Measurements from ENCODE around the gene PYGM.

PYGM gene

DNA sequence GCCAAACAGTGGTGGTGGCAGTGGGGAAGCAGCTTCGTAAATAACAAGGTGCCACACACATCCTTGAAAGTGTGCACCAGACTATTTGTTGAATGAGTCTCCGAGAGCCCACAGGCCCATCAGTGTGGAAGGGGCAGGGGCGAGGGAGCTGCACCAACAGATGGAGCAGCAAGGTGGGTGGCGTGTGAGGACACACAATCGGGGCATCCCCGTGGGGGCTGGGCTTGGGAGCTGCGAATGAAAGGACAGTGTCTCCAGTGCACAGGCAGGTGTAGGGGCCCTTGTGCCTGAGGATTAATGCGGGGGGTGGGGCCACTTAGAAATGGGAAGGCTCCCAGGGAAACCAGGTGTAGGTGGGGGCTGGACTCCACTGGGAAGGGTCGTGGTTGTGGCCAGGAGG is 39.6 kb downstream of the PYGM start:
- no peak overlapping the region for H3K27ac ChIP-seq
- no peak for TF ChIP-seq ZFX (IDR thresholded peaks at IDR 0.05; ENCODE audit: borderline replicate concordance)
- TF ChIP-seq, protein P1, sequence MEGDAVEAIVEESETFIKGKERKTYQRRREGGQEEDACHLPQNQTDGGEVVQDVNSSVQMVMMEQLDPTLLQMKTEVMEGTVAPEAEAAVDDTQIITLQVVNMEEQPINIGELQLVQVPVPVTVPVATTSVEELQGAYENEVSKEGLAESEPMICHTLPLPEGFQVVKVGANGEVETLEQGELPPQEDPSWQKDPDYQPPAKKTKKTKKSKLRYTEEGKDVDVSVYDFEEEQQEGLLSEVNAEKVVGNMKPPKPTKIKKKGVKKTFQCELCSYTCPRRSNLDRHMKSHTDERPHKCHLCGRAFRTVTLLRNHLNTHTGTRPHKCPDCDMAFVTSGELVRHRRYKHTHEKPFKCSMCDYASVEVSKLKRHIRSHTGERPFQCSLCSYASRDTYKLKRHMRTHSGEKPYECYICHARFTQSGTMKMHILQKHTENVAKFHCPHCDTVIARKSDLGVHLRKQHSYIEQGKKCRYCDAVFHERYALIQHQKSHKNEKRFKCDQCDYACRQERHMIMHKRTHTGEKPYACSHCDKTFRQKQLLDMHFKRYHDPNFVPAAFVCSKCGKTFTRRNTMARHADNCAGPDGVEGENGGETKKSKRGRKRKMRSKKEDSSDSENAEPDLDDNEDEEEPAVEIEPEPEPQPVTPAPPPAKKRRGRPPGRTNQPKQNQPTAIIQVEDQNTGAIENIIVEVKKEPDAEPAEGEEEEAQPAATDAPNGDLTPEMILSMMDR (IDR thresholded peaks at IDR 0.05), result no peak

DNA sequence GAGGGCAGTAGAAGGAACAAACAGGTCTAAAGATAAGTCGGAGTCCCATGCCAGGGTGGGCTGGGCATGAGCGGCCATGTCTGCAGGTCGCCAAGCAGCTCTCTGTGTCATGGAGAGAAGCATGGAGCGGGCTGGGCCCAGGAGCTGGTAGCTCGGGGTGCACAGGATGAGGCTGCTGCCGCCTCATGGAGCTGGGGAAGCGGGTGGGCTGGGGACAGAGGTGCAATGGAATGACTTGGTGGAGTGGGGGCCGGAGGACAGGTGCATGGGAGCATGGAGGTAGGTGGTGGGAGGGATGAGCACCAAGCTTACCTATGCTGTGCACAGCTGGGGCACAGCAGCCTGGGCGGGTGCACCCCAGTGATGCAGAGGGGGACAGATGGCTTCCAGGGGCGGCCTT is 40.4 kb downstream of the PYGM start:
- TF ChIP-seq ZFX (IDR thresholded peaks at IDR 0.05; ENCODE audit: borderline replicate concordance), result no peak
- TF ChIP-seq, protein P1 (IDR thresholded peaks at IDR 0.05), result no peak

DNA sequence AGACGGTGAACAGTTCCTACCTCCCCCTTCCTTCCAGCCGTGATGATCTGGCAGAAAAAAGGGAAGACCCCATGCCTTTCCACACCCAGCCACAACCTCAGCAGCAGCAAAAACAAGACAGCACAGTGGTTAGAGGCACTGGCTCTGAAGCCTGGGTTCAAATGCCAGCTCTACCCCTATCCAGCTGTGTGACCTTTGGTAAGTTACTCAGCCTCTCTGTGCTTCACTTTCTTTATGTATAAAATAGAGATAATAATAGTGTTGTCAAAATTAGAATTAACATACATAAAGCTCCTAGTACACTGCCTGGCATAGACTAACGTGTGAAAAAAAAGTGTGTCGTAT is 41.0 kb downstream of the PYGM start:
- H3K27ac ChIP-seq, result no peak overlapping the region
- TF ChIP-seq ZFX (IDR thresholded peaks at IDR 0.05; ENCODE audit: borderline replicate concordance), result no peak
- TF ChIP-seq, protein P1 (IDR thresholded peaks at IDR 0.05), result no peak

More for the DNA sequence above, 40.4 kb downstream of the PYGM start:
- H3K27ac ChIP-seq, result no peak overlapping the region

DNA sequence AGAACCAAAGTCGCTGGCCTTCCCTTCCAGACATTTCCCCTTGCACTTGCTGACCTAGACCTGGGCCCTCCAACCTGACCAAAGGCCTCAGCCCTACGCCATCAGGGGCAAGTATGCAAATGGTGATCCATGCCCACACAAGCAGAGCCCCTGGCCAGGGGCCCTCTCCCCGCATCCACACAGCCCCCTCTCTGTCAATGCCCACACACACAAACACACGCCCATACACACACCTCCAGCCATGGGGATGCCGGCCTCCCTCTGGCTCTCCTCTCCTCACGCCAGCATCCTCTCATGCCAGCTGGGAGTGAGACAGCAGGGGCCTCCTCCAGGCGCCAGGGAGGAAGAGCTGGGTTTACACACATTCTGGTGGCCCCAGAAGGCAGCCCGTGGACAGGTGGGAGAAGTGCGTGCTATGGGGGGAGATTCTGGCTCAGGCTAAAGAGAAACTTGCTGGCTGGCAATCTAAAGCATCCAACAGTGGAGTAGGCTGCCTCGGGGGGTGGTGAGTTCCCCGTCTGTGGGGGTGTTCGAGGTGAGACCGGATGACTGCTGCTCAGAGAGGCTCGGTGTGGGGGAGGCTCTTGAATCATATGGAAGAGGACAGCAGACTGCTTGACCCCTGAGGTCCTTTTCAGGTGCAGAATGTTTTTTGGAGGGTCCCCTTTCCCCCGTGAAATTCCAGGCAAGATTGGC is 41.5 kb downstream of the PYGM start:
- TF ChIP-seq ZFX (IDR thresholded peaks at IDR 0.05; ENCODE audit: borderline replicate concordance), result no peak
- no peak overlapping the region for H3K27ac ChIP-seq

DNA sequence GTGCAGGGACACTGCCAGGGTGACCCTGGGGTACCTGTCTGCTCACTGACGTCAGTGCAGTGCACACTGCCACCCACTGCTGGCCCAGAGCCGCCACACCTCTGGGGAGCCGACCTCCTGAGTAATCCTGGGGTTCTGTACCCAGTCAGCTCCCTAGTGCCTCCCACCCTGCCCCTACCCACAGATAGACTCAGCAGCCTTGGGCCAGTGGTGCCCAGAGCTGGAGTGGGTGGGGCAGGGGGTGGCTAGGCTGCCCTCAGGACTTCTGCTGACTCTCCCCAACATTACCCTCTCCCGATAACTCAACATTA is 42.6 kb downstream of the PYGM start:
- H3K27ac ChIP-seq, result no peak overlapping the region
- TF ChIP-seq, protein P1 (IDR thresholded peaks at IDR 0.05), result no peak
- TF ChIP-seq ZFX (IDR thresholded peaks at IDR 0.05; ENCODE audit: borderline replicate concordance), result no peak

DNA sequence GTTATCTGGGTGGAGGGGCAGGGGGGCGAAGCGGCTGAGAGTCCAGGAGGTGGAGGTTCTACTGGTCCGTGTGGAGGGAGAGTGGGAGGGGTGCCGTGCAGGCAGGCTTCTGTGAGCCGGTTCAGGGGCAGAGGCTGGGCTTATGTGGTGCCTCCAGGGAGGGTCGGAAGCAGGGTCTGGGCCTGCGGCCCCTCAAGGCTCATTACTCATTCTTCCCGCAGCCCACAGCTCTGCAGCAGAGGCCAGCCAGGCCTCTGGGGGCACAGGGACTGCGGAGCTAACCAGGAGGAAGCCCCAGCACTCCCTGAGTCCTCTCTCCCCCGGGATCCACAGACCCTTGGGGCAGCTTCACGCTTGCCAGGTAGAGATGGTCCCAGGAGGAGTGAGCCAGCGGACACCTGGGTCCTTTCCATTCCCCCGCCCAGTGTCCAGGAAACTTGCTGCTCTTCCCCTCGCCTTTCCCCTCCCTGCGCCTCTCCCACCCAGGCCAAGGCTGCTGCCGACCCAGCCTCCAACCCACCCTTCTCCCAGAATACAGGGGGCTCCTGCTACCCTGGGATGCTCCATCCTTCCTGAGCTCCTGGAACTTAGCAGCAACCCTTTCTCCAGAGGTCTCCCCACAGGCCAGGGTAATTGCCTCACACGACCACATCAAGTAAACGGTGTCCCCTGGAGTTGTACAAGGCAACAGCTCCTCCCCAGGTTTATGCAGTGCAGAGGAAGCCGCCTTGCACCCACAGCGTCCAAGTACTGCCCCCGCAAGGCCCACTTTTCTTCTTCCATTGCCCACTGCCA is 43.1 kb downstream of the PYGM start:
- H3K27ac ChIP-seq, result no peak overlapping the region
- TF ChIP-seq, protein P1 (IDR thresholded peaks at IDR 0.05), result no peak
- TF ChIP-seq ZFX (IDR thresholded peaks at IDR 0.05; ENCODE audit: borderline replicate concordance), result no peak

DNA sequence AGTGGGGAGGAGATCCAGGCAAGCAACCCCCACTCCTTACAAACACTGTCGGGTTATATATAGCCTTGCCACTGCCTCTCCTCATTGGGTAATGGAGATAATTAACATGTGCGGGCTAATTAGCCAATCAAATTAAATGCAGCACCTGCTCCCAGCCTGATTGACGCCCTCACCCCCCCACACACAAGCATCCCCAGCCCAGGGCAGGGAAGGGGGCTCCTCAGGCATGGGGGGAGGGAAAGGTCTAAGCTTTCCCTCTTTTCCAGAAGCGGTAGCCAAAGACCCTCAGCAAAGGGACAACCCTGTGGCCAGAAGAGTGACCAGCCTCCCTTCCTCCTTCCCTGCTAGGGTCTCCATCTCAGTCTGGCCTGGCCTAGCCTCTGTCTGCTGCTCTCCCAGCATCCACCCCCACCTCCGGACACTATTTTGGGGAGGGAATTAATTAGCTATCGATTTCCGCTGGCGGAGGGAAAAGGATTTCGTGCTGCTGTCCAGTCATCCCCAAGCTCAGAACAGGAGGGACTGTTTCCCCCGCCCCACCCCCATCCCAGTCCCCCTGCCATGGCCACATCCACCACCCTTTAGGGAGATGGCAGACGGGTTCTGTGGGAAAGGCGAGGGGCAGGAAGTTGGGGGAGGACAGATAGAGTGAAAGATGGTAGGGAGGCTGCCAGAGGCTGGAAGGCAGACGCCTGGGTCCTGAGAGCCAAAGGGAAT is 43.9 kb downstream of the PYGM start:
- TF ChIP-seq ZFX (IDR thresholded peaks at IDR 0.05; ENCODE audit: borderline replicate concordance), result no peak
- TF ChIP-seq, protein P1 (IDR thresholded peaks at IDR 0.05), result no peak
- no peak overlapping the region for H3K27ac ChIP-seq
